Liver (tissue), 3 donors: ENCODE measurements around the gene FNDC7.

Experiments
- FOXA1 ChIP-seq: IDR thresholded peaks from 2 replicates; pipeline ENCODE4 v1.6.1; 2016; ENCODE audit warnings: antibody characterized with exemption
- GABPA ChIP-seq, 2 donors: IDR thresholded peaks in 1 of 2; conservative IDR thresholded peaks in 1 of 2; 2 replicates each; pipeline ENCODE4 v1.6.1; 2016; ENCODE audit warnings: antibody characterized with exemption in 2 of 2, mild to moderate bottlenecking in 1 of 2, moderate library complexity in 1 of 2
- HNF4A ChIP-seq, 2 donors: conservative IDR thresholded peaks; 2 replicates each; pipeline ENCODE4 v1.6.1; 2016; ENCODE audit warnings: antibody characterized with exemption in 2 of 2, mild to moderate bottlenecking in 2 of 2
- JUND ChIP-seq, 2 donors: IDR thresholded peaks; 2 replicates each; pipeline ENCODE4 v1.6.1; 2016; ENCODE audit warnings: antibody characterized with exemption in 2 of 2
- RAD21 ChIP-seq, 2 donors: IDR thresholded peaks; 2 replicates each; pipeline ENCODE4 v1.6.1; 2016; ENCODE audit warnings: antibody characterized with exemption in 2 of 2, mild to moderate bottlenecking in 2 of 2
- TAF1 ChIP-seq: conservative IDR thresholded peaks from 2 replicates; pipeline ENCODE4 v1.6.1; 2016; ENCODE audit warnings: antibody characterized with exemption, mild to moderate bottlenecking
- YY1 ChIP-seq: IDR thresholded peaks from 2 replicates; pipeline ENCODE4 v1.6.1; 2016; ENCODE audit warnings: antibody characterized with exemption, mild to moderate bottlenecking
- TF ChIP-seq, protein P1 (sequence below): fragments of 150-350 bp; IDR thresholded peaks from 2 replicates; pipeline ENCODE4 v1.5.1; 2017; ENCODE audit warnings: improper control_type of control experiment, low read depth, low read length; ENCODE audit not compliant: missing input control
- TF ChIP-seq, protein P2 (sequence below): IDR thresholded peaks from 2 replicates; pipeline ENCODE4 v1.6.1; 2016; ENCODE audit warnings: antibody characterized with exemption, mild to moderate bottlenecking
- TF ChIP-seq, protein P3 (sequence below): IDR thresholded peaks from 2 replicates; pipeline ENCODE4 v1.6.1; 2016; ENCODE audit warnings: antibody characterized with exemption
- donor health status: healthy.
- donor health status: healthy.

DNA sequence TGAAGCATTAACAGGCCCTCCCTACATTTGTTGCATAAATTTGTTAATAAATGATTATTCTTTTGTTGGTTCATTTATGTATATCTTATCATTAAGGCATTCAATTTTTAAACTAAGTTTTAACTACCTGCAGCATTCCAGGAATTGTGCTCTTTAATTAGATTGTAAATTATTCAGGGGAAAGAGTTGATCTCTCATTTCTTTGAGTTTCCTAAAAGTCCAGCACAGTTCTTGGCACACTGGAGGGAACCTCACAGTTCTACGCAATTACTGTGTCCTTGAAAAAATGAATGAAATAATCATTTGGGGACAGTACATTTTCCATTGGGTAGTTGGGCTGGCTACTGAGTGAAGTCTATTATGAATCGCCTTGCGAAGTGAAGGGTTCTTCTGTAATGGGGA is 33.3 kb downstream of the FNDC7 start:
- TF ChIP-seq, protein P1, sequence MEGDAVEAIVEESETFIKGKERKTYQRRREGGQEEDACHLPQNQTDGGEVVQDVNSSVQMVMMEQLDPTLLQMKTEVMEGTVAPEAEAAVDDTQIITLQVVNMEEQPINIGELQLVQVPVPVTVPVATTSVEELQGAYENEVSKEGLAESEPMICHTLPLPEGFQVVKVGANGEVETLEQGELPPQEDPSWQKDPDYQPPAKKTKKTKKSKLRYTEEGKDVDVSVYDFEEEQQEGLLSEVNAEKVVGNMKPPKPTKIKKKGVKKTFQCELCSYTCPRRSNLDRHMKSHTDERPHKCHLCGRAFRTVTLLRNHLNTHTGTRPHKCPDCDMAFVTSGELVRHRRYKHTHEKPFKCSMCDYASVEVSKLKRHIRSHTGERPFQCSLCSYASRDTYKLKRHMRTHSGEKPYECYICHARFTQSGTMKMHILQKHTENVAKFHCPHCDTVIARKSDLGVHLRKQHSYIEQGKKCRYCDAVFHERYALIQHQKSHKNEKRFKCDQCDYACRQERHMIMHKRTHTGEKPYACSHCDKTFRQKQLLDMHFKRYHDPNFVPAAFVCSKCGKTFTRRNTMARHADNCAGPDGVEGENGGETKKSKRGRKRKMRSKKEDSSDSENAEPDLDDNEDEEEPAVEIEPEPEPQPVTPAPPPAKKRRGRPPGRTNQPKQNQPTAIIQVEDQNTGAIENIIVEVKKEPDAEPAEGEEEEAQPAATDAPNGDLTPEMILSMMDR = no peak
- TF ChIP-seq YY1 (no peak), RAD21 (IDR thresholded peaks at IDR 0.05) (no peak), GABPA (IDR thresholded peaks at IDR 0.05 in 1 of 2, conservative IDR thresholded peaks at IDR 0.05 in 1 of 2) (no peak), TAF1 (no peak), HNF4A (conservative IDR thresholded peaks at IDR 0.05) (no peak), FOXA1 (no peak), JUND (IDR thresholded peaks at IDR 0.05) (no peak)
- TF ChIP-seq, protein P2, sequence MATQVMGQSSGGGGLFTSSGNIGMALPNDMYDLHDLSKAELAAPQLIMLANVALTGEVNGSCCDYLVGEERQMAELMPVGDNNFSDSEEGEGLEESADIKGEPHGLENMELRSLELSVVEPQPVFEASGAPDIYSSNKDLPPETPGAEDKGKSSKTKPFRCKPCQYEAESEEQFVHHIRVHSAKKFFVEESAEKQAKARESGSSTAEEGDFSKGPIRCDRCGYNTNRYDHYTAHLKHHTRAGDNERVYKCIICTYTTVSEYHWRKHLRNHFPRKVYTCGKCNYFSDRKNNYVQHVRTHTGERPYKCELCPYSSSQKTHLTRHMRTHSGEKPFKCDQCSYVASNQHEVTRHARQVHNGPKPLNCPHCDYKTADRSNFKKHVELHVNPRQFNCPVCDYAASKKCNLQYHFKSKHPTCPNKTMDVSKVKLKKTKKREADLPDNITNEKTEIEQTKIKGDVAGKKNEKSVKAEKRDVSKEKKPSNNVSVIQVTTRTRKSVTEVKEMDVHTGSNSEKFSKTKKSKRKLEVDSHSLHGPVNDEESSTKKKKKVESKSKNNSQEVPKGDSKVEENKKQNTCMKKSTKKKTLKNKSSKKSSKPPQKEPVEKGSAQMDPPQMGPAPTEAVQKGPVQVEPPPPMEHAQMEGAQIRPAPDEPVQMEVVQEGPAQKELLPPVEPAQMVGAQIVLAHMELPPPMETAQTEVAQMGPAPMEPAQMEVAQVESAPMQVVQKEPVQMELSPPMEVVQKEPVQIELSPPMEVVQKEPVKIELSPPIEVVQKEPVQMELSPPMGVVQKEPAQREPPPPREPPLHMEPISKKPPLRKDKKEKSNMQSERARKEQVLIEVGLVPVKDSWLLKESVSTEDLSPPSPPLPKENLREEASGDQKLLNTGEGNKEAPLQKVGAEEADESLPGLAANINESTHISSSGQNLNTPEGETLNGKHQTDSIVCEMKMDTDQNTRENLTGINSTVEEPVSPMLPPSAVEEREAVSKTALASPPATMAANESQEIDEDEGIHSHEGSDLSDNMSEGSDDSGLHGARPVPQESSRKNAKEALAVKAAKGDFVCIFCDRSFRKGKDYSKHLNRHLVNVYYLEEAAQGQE = no peak
- TF ChIP-seq, protein P3, sequence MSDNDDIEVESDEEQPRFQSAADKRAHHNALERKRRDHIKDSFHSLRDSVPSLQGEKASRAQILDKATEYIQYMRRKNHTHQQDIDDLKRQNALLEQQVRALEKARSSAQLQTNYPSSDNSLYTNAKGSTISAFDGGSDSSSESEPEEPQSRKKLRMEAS = no peak
